CD4-positive, alpha-beta T cell treated with Interleukin-4 for 1 hour (primary cell): ENCODE results near the gene RAB7A.

ENCODE experiments used
- DNase-seq, 2 donors: peaks; one replicate each; pipeline ENCODE4 v3.0.0-alpha.2; 2020 to 2022

RAB7A gene

GRCh38 chr3:128794067-128794768, 68.2 kb downstream of the RAB7A start:
- DNase-seq = peak in 1 of 2 donors; percentile 33

DNA sequence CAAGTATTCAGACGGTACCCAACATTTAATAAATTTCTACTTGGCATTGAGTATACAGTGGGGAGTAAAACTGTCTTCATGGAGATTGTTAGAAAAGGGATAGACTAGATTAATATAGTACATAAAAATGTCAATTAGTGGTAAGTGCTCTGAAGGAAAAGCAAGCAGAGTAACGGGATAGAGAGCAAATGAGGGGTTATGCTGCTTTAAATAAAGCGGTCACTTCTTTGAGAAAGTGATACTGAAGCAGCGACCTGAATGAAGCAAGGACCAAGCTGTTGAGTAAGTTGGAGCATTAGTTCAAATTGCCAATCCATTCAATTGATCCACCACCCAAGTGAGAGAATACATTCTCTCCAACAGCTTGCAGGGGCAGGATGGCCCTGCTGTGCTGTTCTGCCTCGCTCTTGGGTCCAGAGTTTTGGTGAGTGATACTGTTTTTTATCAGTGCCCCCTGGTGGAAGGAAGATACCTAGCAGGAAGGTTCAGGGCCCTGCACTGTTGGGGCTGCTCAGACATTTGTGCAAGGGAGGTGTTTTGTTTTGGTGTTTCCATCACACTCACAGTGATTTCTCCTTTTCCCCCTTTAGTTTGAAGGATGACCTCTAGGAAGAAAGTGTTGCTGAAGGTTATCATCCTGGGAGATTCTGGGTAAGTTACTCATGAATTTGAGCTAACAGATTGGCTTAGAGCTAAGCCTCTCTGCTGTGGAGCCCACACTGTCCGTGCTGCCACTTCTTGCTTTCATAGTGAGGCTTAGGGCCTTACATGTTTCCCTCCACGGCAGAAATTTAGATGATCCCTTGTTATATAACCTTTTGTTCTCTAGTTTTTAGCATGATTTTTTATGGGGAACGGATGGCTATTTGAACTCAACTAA, 69.0 kb downstream of the RAB7A start:
- DNase-seq = peak; percentile 75 to 86

GRCh38 chr3:128799653-128800052, 73.7 kb downstream of the RAB7A start:
- DNase-seq = no peak

DNA sequence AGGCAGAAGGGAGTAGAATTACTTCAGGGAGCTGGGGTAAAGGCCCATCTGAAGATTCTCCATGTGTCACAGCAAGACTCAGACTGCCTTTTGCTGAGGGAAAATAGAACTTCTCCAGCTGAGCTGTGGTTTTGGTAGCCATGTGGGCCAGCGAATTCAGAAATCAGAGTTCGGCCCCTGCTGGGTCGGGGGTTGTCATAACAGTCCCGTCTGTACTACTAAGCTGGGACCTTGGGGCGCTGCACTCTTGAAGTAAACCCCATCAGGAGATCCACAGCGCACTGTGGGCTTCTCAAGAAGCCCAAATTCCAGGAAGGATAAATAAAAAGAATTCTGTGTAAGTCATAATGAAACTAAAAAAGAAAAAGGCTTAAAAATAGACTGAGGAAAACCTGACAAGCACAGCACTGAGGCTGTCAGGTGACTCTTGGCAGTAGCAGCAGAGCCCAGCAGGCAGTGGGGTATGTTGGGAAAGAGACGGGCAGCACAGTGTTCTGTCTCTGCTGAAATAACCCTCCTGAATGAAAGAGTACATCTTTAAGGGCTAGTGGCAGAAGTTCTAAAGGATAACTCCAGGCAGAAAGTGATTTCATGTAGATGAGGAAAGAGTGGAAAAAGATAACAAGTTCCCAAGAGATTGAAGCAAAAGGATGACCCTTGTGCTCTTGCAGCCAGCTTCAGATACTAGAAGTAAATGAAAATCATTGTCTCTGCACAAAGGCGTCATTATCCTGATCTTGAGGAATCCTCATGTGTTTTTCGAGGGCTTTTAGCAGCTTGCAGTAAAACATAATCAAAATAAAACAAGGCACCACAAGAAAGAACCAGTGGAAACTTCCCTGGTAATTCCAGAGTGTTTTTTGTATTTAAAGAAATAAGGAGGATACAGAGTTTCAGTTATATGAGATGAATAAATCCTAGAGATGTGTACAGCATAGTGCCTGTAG, 74.5 kb downstream of the RAB7A start:
- DNase-seq = peak; percentile 51 to 65

DNA sequence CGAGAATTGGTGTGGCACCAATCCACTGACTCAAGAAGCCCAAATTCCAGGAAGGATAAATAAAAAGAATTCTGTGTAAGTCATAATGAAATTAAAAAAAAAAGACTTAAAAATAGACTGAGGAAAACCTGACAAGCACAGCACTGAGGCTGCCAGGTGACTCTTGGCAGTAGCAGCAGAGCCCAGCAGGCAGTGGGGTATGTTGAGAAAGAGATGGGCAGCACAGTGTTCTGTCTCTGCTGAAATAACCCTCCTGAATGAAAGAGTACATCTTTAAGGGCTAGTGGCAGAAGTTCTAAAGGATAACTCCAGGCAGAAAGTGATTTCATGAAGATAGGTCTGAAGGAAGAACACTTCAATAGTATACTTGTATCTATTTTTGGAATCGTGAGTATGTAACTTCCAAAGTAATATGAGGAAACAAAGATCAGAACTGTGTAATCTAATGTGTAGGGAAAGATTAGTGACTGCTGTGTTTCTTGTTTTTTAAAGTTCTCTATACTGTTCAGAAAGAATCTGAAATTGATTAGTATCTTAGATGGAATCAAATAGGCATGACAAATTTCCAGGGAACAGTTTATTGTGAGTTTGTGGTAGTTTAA, 75.9 kb downstream of the RAB7A start:
- peak in 1 of 2 donors; percentile 24 for DNase-seq

- peak in 1 of 2 donors; percentile 25 for DNase-seq
Observed at GRCh38 chr3:128803307-128803706, 77.3 kb downstream of the RAB7A start.

- DNase-seq = peak; percentile 82 to 94
Observed at GRCh38 chr3:128804017-128804810, 78.2 kb downstream of the RAB7A start.

- DNase-seq = no peak
Observed at GRCh38 chr3:128804811-128805155, 78.8 kb downstream of the RAB7A start.

DNA sequence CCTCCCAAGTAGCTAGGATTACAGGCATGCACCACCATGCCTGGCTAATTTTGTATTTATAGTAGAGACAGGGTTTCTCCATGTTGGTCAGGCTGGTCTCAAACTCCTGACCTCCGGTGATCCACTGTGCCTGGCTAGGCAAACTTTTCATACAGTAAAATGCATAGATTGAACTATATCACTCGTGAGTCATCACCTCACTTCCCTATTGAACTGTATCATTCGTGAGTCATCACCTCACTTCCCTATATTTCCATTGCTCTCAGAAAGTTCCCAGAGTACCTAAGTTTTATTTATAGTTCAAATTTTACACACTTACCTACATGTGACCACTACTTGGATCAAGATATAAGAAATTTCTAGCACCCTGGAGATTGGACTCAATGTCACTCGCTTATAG, 79.8 kb downstream of the RAB7A start:
- DNase-seq = peak; percentile 16 to 23

- DNase-seq = no peak
Observed at GRCh38 chr3:128806588-128806987, 80.6 kb downstream of the RAB7A start.

DNA sequence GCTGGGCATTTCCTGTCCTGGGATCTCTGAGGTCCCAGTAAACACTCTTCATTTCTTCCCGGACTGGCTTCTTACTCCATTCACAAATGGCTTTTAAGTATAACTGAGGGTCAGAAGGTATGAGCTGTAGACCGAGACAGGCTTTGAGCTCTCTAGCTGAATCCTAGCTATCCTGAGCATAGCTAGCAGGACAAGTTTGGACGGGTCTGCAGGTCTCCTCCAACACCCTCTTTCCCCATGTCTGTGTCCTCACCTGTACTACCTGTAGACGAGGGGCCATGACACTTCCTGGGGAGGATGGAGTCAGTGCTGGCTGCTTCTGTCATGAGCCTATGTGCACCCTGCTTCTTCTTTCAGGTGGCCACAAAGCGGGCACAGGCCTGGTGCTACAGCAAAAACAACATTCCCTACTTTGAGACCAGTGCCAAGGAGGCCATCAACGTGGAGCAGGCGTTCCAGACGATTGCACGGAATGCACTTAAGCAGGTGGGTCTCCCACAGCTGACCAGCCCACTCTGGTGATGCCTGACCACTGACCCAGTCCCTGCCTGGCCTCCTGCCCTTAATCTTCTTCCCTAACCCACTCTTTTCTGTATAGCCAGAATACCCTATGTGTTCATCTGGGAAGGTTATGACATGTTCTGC, 81.3 kb downstream of the RAB7A start:
- no peak for DNase-seq

DNA sequence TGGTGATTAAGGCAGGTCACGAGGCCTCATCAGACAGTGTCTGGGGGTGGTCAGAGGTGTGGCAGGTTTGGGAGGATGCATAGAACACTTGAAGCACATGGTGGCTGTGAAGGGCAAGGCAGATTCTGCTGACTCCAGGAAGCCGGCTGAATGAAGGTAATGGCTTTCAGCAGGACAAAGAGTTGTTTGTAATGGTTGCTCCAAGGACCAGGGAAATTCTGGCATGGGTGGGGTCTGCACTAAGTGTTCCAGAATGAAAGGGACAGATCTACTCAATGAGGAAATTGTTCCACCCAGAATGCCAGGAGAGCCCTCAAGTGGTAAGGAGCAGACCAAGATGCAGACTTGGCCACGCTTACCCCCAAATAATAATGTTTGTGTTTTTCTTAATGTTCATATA, 82.7 kb downstream of the RAB7A start:
- DNase-seq = no peak

GRCh38 chr3:128813097-128813496, 87.1 kb downstream of the RAB7A start:
- DNase-seq = no peak

- DNase-seq = no peak
Observed at GRCh38 chr3:128814060-128814459, 88.1 kb downstream of the RAB7A start.

DNA sequence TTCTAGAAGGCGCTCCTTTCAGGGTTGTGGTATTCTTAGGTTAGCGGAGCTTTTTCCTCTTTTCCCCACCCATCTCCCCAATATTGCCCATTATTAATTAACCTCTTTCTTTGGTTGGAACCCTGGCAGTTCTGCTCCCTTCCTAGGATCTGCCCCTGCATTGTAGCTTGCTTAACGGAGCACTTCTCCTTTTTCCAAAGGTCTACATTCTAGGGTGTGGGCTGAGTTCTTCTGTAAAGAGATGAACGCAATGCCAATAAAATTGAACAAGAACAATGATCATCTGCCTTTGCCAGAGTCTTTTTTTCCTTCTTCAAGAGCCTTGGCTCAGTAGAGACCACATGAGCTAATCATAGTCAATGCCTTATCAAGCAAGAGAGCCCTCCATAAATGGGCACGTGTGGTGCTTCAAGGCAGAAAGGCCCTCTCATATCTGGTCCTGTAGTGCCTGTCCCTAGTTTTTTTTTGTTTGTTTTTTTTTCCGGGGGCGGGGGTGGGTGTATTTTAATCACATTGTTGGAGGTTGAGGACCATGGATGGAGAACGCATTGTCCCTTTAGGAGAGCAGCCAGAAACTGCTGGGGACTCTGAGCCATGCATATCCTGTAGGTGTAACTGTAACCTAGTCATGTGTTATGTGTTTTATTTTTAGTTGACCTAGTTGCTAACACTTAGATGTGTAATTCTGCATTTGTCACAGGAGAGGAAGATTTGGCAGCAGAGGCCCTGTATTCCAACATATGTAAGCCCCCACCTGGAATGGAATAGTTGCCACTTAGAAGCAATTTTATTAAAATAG, 88.7 kb downstream of the RAB7A start:
- no peak for DNase-seq

DNA sequence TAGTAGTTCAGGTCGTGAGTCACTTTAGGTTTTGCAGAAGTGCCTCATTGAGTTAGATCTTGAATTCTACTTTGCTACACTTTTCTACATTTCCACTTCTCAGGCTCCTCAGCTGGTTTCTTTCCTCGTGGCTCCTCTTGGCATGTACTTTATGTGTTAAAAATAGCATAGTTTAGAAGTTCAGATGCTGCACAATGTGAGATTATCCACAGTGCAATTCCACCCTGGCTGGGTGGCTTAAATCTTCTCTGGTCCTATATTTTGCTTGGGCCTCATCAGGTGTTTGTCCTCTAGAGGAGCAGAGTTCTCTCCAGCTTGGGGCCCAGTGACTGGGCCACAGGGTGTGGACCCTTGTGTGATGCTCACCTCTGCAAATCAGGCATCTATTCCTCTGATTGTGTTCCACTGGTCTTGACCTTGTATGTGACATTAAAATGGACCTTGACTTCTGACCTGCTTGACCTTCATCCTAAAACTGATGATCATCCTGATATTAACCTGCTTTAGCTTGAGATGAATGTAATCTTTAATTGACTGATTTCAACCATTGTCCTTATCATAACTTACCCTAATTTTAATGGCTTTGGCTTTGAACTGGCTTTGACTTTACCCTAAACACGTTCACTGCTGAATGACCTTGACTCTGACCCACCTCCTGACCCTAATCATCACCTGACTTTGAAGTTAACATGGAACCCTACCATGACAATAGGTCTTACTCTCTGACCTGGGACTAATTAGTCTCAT, 89.5 kb downstream of the RAB7A start:
- no peak for DNase-seq

GRCh38 chr3:128818186-128818787, 92.3 kb downstream of the RAB7A start:
- no peak for DNase-seq

DNA sequence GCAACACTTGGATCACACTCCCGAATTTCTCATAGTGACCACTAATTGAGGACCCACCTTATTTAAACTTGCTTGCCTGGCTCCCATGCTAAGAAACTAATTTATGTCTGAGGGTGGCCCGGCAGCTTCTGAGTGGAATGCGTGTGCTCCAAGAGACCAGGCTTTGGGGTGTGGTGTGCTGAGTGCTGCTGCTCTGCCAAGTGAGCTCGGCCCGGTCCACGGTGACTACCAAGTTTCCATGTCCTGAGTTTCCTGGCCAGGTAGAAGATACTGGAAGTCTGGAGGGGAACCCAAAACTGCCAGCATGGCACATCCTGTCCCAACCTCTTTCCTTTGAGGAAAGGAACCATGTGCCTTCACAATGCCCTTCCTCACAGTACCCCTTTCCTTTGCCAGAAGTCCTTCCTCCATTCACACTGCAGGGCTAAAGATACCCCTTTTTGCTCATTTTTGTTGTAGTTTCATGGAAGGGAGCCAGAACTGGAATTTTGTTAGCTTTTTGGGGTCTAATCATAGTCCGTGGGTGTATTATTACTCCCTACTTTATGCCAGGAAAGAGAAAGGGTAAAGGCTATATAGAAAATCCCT, 94.4 kb downstream of the RAB7A start:
- DNase-seq = no peak

GRCh38 chr3:128823008-128823407, 97.0 kb downstream of the RAB7A start:
- no peak for DNase-seq
